WTC11 (cell line): Measurements from ENCODE around the gene TMCC1.

ENCODE experiments used
- CBFB ChIP-seq: sonication (generic); formaldehyde crosslinking; IDR thresholded peaks from 2 replicates; pipeline ENCODE4 v1.8.1; 2022; ENCODE audit warnings: mild to moderate bottlenecking, low read depth, missing genetic modification reagents
- CREM ChIP-seq: sonication (generic); formaldehyde crosslinking; IDR thresholded peaks from 2 replicates; pipeline ENCODE4 v1.8.1; 2022; ENCODE audit warnings: mild to moderate bottlenecking, missing genetic modification reagents, moderate library complexity
- ELF4 ChIP-seq: sonication (generic); formaldehyde crosslinking; IDR thresholded peaks from 2 replicates; pipeline ENCODE4 v1.8.1; 2022; ENCODE audit warnings: low read depth, mild to moderate bottlenecking, moderate library complexity, missing genetic modification reagents
- JUN ChIP-seq: sonication (generic); formaldehyde crosslinking; IDR thresholded peaks from 2 replicates; pipeline ENCODE4 v1.8.0; 2023; ENCODE audit warnings: mild to moderate bottlenecking, missing genetic modification reagents
- SP1 ChIP-seq: sonication (generic); formaldehyde crosslinking; conservative IDR thresholded peaks from 2 replicates; pipeline ENCODE4 v1.8.1; 2022; ENCODE audit warnings: missing genetic modification reagents
- ZNF121 ChIP-seq: sonication (generic); formaldehyde crosslinking; IDR thresholded peaks from 2 replicates; pipeline ENCODE4 v1.8.0; 2023; ENCODE audit warnings: missing genetic modification reagents
- TF ChIP-seq, protein P1 (sequence below): fragments of 200-600 bp; IDR thresholded peaks from 2 replicates; pipeline ENCODE4 v1.8.0; 2022; ENCODE audit warnings: antibody characterized with exemption
- TF ChIP-seq, protein P2 (sequence below): sonication (generic); formaldehyde crosslinking; IDR thresholded peaks from 2 replicates; pipeline ENCODE4 v1.8.1; 2023; ENCODE audit warnings: mild to moderate bottlenecking, missing genetic modification reagents, moderate library complexity
- TF ChIP-seq, protein P3 (sequence below): sonication (generic); formaldehyde crosslinking; IDR thresholded peaks from 2 replicates; pipeline ENCODE4 v1.8.0; 2022; ENCODE audit warnings: mild to moderate bottlenecking, missing genetic modification reagents

DNA sequence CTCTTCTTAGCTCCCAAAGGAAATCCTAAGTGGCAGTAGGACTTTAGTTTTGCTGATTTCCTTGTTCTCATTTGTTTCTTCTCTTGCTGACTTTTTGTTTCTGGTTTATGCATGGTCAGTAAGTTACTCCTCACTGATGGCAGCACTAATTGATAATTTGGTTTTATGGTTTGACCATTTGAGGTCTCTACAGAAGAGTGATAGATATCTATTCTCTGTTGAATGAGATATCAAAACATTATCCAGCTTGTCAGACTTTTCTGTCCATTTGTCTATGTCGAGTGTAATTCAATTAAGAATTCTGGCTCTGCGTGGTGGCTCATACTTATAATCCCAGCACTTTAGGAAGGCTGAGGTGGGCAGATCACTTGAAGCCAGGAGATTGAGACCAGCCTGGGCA, 202.5 kb downstream of the TMCC1 start:
- TF ChIP-seq, protein P1, sequence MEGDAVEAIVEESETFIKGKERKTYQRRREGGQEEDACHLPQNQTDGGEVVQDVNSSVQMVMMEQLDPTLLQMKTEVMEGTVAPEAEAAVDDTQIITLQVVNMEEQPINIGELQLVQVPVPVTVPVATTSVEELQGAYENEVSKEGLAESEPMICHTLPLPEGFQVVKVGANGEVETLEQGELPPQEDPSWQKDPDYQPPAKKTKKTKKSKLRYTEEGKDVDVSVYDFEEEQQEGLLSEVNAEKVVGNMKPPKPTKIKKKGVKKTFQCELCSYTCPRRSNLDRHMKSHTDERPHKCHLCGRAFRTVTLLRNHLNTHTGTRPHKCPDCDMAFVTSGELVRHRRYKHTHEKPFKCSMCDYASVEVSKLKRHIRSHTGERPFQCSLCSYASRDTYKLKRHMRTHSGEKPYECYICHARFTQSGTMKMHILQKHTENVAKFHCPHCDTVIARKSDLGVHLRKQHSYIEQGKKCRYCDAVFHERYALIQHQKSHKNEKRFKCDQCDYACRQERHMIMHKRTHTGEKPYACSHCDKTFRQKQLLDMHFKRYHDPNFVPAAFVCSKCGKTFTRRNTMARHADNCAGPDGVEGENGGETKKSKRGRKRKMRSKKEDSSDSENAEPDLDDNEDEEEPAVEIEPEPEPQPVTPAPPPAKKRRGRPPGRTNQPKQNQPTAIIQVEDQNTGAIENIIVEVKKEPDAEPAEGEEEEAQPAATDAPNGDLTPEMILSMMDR = no peak
- TF ChIP-seq ZNF121 = no peak
- TF ChIP-seq CBFB = no peak
- no peak for TF ChIP-seq ELF4 (CRISPR knock-in tag)
- no peak for TF ChIP-seq SP1 (CRISPR knock-in tag)
- no peak for TF ChIP-seq JUN (CRISPR knock-in tag)
- TF ChIP-seq, protein P2, sequence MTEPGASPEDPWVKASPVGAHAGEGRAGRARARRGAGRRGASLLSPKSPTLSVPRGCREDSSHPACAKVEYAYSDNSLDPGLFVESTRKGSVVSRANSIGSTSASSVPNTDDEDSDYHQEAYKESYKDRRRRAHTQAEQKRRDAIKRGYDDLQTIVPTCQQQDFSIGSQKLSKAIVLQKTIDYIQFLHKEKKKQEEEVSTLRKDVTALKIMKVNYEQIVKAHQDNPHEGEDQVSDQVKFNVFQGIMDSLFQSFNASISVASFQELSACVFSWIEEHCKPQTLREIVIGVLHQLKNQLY (CRISPR knock-in tag) = no peak
- TF ChIP-seq CREM = no peak
- TF ChIP-seq, protein P3, sequence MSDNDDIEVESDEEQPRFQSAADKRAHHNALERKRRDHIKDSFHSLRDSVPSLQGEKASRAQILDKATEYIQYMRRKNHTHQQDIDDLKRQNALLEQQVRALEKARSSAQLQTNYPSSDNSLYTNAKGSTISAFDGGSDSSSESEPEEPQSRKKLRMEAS (CRISPR knock-in tag) = no peak
